ENCODE results near the gene ATG9B.

The ATG9B gene

GRCh38 chr7:150978126-150978789 lies 46.0 kb downstream of the ATG9B start, which contains the start of gene KCNH2:
Gene KCNH2 (minus strand): TSS chr7:150978321. CDS start chr7:150977913, 408 bp downstream.
- Histone ChIP-seq H3K27me3 (ENCODE audit: insufficient read depth, low read depth) (peaks cover 39% of the 10 kb centered on the region), H3K4me3 (IDR thresholded peaks at IDR 0.05; ENCODE audit: insufficient read depth, low read depth, low read length) (no peak within 1 kb of the TSS), H3K79me2 (ENCODE audit: insufficient read depth, low read depth) (no peaks in the 10 kb centered on the region), H3K4me2 (peak within 1 kb of the TSS; percentile 100), H3K9ac (peak within 1 kb of the TSS; percentile 17; the same call in 1 of the 2 replicates), H3K4me1 (ENCODE audit: low read depth, poor library complexity, severe bottlenecking) (peaks cover 37% of the 10 kb centered on the region), H3K36me3 (ENCODE audit: insufficient read depth) (no peaks in the 10 kb centered on the region), H4K20me1 (ENCODE audit: insufficient read depth) (no peaks in the 10 kb centered on the region), H2AFZ (ENCODE audit: low read depth) (peak within 1 kb of the TSS; percentile 69), H3K27ac (peak within 1 kb of the TSS; percentile 23; the same call in 1 of the 2 replicates)
- no peak for TF ChIP-seq CTCF (conservative IDR thresholded peaks at IDR 0.05; ENCODE audit: low read depth, low read length)

- Histone ChIP-seq H3K4me2 (peak overlapping the region; percentile 53; the same call in 1 of the 2 replicates), H4K20me1 (ENCODE audit: insufficient read depth) (no peaks in the 10 kb centered on the region), H3K4me1 (ENCODE audit: low read depth, poor library complexity, severe bottlenecking) (peaks cover 37% of the 10 kb centered on the region), H3K4me3 (IDR thresholded peaks at IDR 0.05; ENCODE audit: insufficient read depth, low read depth, low read length) (no peak overlapping the region), H3K27me3 (ENCODE audit: insufficient read depth, low read depth) (peaks cover 33% of the 10 kb centered on the region), H3K79me2 (ENCODE audit: insufficient read depth, low read depth) (no peaks in the 10 kb centered on the region), H3K27ac (no peak overlapping the region), H3K36me3 (ENCODE audit: insufficient read depth) (no peaks in the 10 kb centered on the region), H2AFZ (ENCODE audit: low read depth) (no peak overlapping the region; the same call in 1 of the 2 replicates), H3K9ac (no peak overlapping the region)
- no peak for TF ChIP-seq CTCF (conservative IDR thresholded peaks at IDR 0.05; ENCODE audit: low read depth, low read length)
Observed at GRCh38 chr7:150977382-150978125, 46.7 kb downstream of the ATG9B start.

GRCh38 chr7:150976529-150977381 lies 47.5 kb downstream of the ATG9B start:
- H3K27ac ChIP-seq = no peak overlapping the region

More at GRCh38 chr7:150976529-150977381, 47.5 kb downstream of the ATG9B start:
- Histone ChIP-seq H2AFZ (ENCODE audit: low read depth) (no peak overlapping the region; the same call in 1 of the 2 replicates), H3K9ac (no peak overlapping the region), H3K79me2 (ENCODE audit: insufficient read depth, low read depth) (no peaks in the 10 kb centered on the region), H3K4me2 (peak overlapping the region; percentile 95; the same call in 1 of the 2 replicates), H4K20me1 (ENCODE audit: insufficient read depth) (no peaks in the 10 kb centered on the region), H3K36me3 (ENCODE audit: insufficient read depth) (no peaks in the 10 kb centered on the region), H3K27me3 (ENCODE audit: insufficient read depth, low read depth) (peaks cover 25% of the 10 kb centered on the region), H3K4me3 (IDR thresholded peaks at IDR 0.05; ENCODE audit: insufficient read depth, low read depth, low read length) (no peak overlapping the region), H3K4me1 (ENCODE audit: low read depth, poor library complexity, severe bottlenecking) (peaks cover 37% of the 10 kb centered on the region)
- TF ChIP-seq CTCF (conservative IDR thresholded peaks at IDR 0.05; ENCODE audit: low read depth, low read length) = no peak

All from KMS-11 (cell line).